KMS-11 (cell line): Measurements from ENCODE around the gene PCDHB1.

Source experiments
- H2AFZ ChIP-seq: fragments of 200-600 bp; sonication (generic); 2 replicates; pipeline ENCODE4 v1.6.1; 2016; ENCODE audit warnings: antibody characterized with exemption, mixed run types, low read depth
- H3K27ac ChIP-seq: fragments of 200-600 bp; sonication (generic); 2 replicates; pipeline ENCODE4 v1.6.1; 2016; ENCODE audit warnings: mild to moderate bottlenecking, mixed run types
- H3K27me3 ChIP-seq: fragments of 200-600 bp; sonication (generic); 2 replicates; pipeline ENCODE4 v1.6.1; 2017; ENCODE audit warnings: mild to moderate bottlenecking, low read depth, mixed run types, moderate library complexity; ENCODE audit not compliant: insufficient read depth
- H3K36me3 ChIP-seq: fragments of 200-600 bp; sonication (generic); 2 replicates; pipeline ENCODE4 v1.6.1; 2017; ENCODE audit warnings: mild to moderate bottlenecking, mixed run types; ENCODE audit not compliant: insufficient read depth
- H3K4me1 ChIP-seq: fragments of 200-600 bp; sonication (generic); 2 replicates; pipeline ENCODE4 v1.6.1; 2016; ENCODE audit warnings: mild to moderate bottlenecking, low read depth, mixed run types; ENCODE audit not compliant: poor library complexity, severe bottlenecking
- H3K4me2 ChIP-seq: fragments of 200-600 bp; sonication (generic); 2 replicates; pipeline ENCODE4 v1.7.0; 2016; ENCODE audit warnings: mild to moderate bottlenecking, mixed run types
- H3K4me3 ChIP-seq: fragments of 200-600 bp; sonication (generic); IDR thresholded peaks from 2 replicates; pipeline ENCODE4 v1.6.1; 2017; ENCODE audit warnings: low read depth, low read length, mixed read lengths; ENCODE audit not compliant: insufficient read depth
- H3K79me2 ChIP-seq: fragments of 200-600 bp; sonication (generic); 2 replicates; pipeline ENCODE4 v1.6.1; 2016; ENCODE audit warnings: low read depth, mixed run types; ENCODE audit not compliant: insufficient read depth
- H3K9ac ChIP-seq: fragments of 200-600 bp; sonication (generic); 2 replicates; pipeline ENCODE4 v1.6.1; 2016; ENCODE audit warnings: mild to moderate bottlenecking, mixed run types
- H4K20me1 ChIP-seq: fragments of 200-600 bp; sonication (generic); 2 replicates; pipeline ENCODE4 v1.6.1; 2016; ENCODE audit warnings: mild to moderate bottlenecking, mixed run types; ENCODE audit not compliant: insufficient read depth
- CTCF ChIP-seq: fragments of 200-600 bp; sonication (generic); conservative IDR thresholded peaks from 2 replicates; pipeline ENCODE4 v1.6.1; 2017; ENCODE audit warnings: low read depth, mild to moderate bottlenecking, antibody characterized with exemption, low read length, moderate library complexity, mixed read lengths

The PCDHB1 gene

GRCh38 chr5:141003031-141003430 lies 48.1 kb upstream of the PCDHB1 start:
- Histone ChIP-seq H3K27ac (no peak overlapping the region), H3K4me2 (no peak overlapping the region), H3K27me3 (no peaks in the 10 kb centered on the region), H3K79me2 (no peaks in the 10 kb centered on the region), H3K4me1 (no peaks in the 10 kb centered on the region), H2AFZ (no peak overlapping the region), H3K4me3 (no peak overlapping the region), H4K20me1 (no peaks in the 10 kb centered on the region), H3K36me3 (no peaks in the 10 kb centered on the region), H3K9ac (no peak overlapping the region)
- TF ChIP-seq CTCF, result no peak

- Histone ChIP-seq H3K27me3 (no peaks in the 10 kb centered on the region), H3K27ac (no peak overlapping the region), H3K4me2 (no peak overlapping the region), H3K36me3 (no peaks in the 10 kb centered on the region), H3K4me3 (no peak overlapping the region), H2AFZ (no peak overlapping the region), H3K79me2 (no peaks in the 10 kb centered on the region), H3K4me1 (no peaks in the 10 kb centered on the region), H3K9ac (no peak overlapping the region), H4K20me1 (no peaks in the 10 kb centered on the region)
- no peak for TF ChIP-seq CTCF
Measured at GRCh38 chr5:141003791-141004611, 47.2 kb upstream of the PCDHB1 start.

GRCh38 chr5:141007791-141008190 lies 43.4 kb upstream of the PCDHB1 start:
- Histone ChIP-seq H3K36me3 (no peaks in the 10 kb centered on the region), H2AFZ (no peak overlapping the region), H3K27me3 (no peaks in the 10 kb centered on the region), H3K4me1 (no peaks in the 10 kb centered on the region), H3K27ac (no peak overlapping the region), H3K79me2 (no peaks in the 10 kb centered on the region), H3K4me3 (no peak overlapping the region), H3K4me2 (no peak overlapping the region), H3K9ac (no peak overlapping the region), H4K20me1 (no peaks in the 10 kb centered on the region)
- no peak for TF ChIP-seq CTCF

GRCh38 chr5:141010047-141010793 lies 41.0 kb upstream of the PCDHB1 start:
- H3K4me1 ChIP-seq, result no peaks in the 10 kb centered on the region
- H2AFZ ChIP-seq, result no peak overlapping the region
- H3K27me3 ChIP-seq, result no peaks in the 10 kb centered on the region
- no peak overlapping the region for H3K4me3 ChIP-seq
- H3K79me2 ChIP-seq, result no peaks in the 10 kb centered on the region
- no peak overlapping the region for H3K9ac ChIP-seq
- no peaks in the 10 kb centered on the region for H3K36me3 ChIP-seq
- H3K4me2 ChIP-seq, result no peak overlapping the region
- TF ChIP-seq CTCF, result no peak
- H3K27ac ChIP-seq, result no peak overlapping the region
- H4K20me1 ChIP-seq, result no peaks in the 10 kb centered on the region
